GM12865 (cell line): ENCODE results near the gene HTR4.

Experiments
- DNase-seq: peaks from one replicate; pipeline ENCODE4 v3.0.0; 2010; ENCODE audit warnings: low read depth
- H3K4me3 ChIP-seq: 2 replicates; pipeline ENCODE4 v1.5.1; 2011; ENCODE audit warnings: mild to moderate bottlenecking, low read depth, low read length, control low read depth
- CTCF ChIP-seq: IDR thresholded peaks from 2 replicates; pipeline ENCODE4 v1.5.1; 2011; ENCODE audit warnings: low read length, control low read depth, low read depth, inconsistent platforms; ENCODE audit not compliant: insufficient read depth; ENCODE audit errors: missing control alignments

The HTR4 gene

GRCh38 chr5:148653836-148654781 is at the start of gene HTR4:
Gene HTR4 (minus strand): TSS chr5:148654527. CDS start chr5:148637014, 17,513 bp downstream.
- H3K4me3 ChIP-seq, result no peak within 1 kb of the TSS
- no peak for TF ChIP-seq CTCF
- DNase-seq, result no peak

- no peak for DNase-seq
- no peak for TF ChIP-seq CTCF
- no peak overlapping the region for H3K4me3 ChIP-seq
Measured at GRCh38 chr5:148702019-148702596, 47.8 kb upstream of the HTR4 start.

- no peak for TF ChIP-seq CTCF
- DNase-seq, result no peak
- H3K4me3 ChIP-seq, result no peak overlapping the region
Measured at GRCh38 chr5:148699028-148699427, 44.7 kb upstream of the HTR4 start.

- no peak for DNase-seq
- TF ChIP-seq CTCF, result no peak
- H3K4me3 ChIP-seq, result no peak overlapping the region
Measured at GRCh38 chr5:148697809-148698196, 43.5 kb upstream of the HTR4 start.

GRCh38 chr5:148697180-148697808 is 43.0 kb upstream of the HTR4 start:
- no peak for TF ChIP-seq CTCF

GRCh38 chr5:148696187-148697036 is 42.1 kb upstream of the HTR4 start:
- H3K4me3 ChIP-seq, result no peak overlapping the region
- no peak for DNase-seq
- no peak for TF ChIP-seq CTCF

More at GRCh38 chr5:148697180-148697808, 43.0 kb upstream of the HTR4 start:
- DNase-seq, result no peak
- no peak overlapping the region for H3K4me3 ChIP-seq
